Astrocyte (in vitro differentiated cells and primary cell): ENCODE data around the gene IL3RA.
"Not testable (repeated sequence)": the region's sequence is repeated elsewhere in the genome, so short reads cannot be mapped to it uniquely, and the experiment has no call there.

Source experiments
- EZH2 ChIP-seq: IDR thresholded peaks from 2 replicates; pipeline ENCODE4 v1.6.1; 2012; ENCODE audit warnings: mild to moderate bottlenecking, low read length, inconsistent platforms; ENCODE audit not compliant: insufficient read depth
- TF ChIP-seq, protein P1 (sequence below): IDR thresholded peaks from 2 replicates; pipeline ENCODE4 v1.5.1; 2011; ENCODE audit warnings: low read depth, mild to moderate bottlenecking, inconsistent platforms, low read length, moderate library complexity; ENCODE audit not compliant: insufficient read depth

- TF ChIP-seq, protein P1, sequence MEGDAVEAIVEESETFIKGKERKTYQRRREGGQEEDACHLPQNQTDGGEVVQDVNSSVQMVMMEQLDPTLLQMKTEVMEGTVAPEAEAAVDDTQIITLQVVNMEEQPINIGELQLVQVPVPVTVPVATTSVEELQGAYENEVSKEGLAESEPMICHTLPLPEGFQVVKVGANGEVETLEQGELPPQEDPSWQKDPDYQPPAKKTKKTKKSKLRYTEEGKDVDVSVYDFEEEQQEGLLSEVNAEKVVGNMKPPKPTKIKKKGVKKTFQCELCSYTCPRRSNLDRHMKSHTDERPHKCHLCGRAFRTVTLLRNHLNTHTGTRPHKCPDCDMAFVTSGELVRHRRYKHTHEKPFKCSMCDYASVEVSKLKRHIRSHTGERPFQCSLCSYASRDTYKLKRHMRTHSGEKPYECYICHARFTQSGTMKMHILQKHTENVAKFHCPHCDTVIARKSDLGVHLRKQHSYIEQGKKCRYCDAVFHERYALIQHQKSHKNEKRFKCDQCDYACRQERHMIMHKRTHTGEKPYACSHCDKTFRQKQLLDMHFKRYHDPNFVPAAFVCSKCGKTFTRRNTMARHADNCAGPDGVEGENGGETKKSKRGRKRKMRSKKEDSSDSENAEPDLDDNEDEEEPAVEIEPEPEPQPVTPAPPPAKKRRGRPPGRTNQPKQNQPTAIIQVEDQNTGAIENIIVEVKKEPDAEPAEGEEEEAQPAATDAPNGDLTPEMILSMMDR, result not testable (repeated sequence)
- not testable (repeated sequence) for TF ChIP-seq EZH2
These were observed 27.7 kb upstream of the IL3RA start for GRCh38 chrX:1308917-1309316.
